A549 (cell line): ENCODE data around the gene NUDCD3.

Experiments used
- BHLHE40 ChIP-seq: IDR thresholded peaks from 2 replicates; pipeline ENCODE4 v1.6.1; 2012; ENCODE audit warnings: low read depth, low read length, inconsistent platforms
- CBX2 ChIP-seq: fragments of 200-600 bp; sonication (generic); IDR thresholded peaks from 2 replicates; pipeline ENCODE4 v1.6.1; 2016; ENCODE audit warnings: low read depth, mild to moderate bottlenecking, borderline replicate concordance
- CHD2 ChIP-seq: fragments of 150-350 bp; IDR thresholded peaks from 2 replicates; pipeline ENCODE4 v1.6.1; 2014; ENCODE audit warnings: low read length; ENCODE audit not compliant: partially characterized antibody
- CTCF ChIP-seq: fragments of >200 bp; sonication (Bioruptor Twin); formaldehyde crosslinking; IDR thresholded peaks from 3 replicates; pipeline ENCODE4 v1.5.1; 2016
- JUNB ChIP-seq: fragments of >200 bp; sonication (Bioruptor Twin); formaldehyde crosslinking; IDR thresholded peaks from 2 replicates; pipeline ENCODE4 v1.6.1; 2016
- MAFK ChIP-seq: fragments of 450-650 bp; IDR thresholded peaks from 2 replicates; pipeline ENCODE4 v1.6.1; 2014; ENCODE audit not compliant: partially characterized antibody
- PBX3 ChIP-seq: IDR thresholded peaks from 2 replicates; pipeline ENCODE4 v1.6.1; 2012
- POLR2A ChIP-seq: IDR thresholded peaks from 2 replicates; pipeline ENCODE4 v1.6.1; 2012; ENCODE audit warnings: mild to moderate bottlenecking, low read length
- POLR2AphosphoS2 ChIP-seq: conservative IDR thresholded peaks from 2 replicates; pipeline ENCODE4 v1.6.1; 2012; ENCODE audit warnings: low read length, improper control_type of control experiment, inconsistent platforms
- REST ChIP-seq: fragments of 200-600 bp; sonication (generic); IDR thresholded peaks from 2 replicates; pipeline ENCODE4 v1.6.1; 2016; ENCODE audit warnings: antibody characterized with exemption, mild to moderate bottlenecking, moderate library complexity
- RFX5 ChIP-seq: fragments of 450-650 bp; IDR thresholded peaks from 2 replicates; pipeline ENCODE4 v1.7.1; 2014; ENCODE audit warnings: antibody characterized with exemption, mild to moderate bottlenecking, moderate library complexity
- SREBF2 ChIP-seq: fragments of 450-650 bp; IDR thresholded peaks from 2 replicates; pipeline ENCODE4 v1.6.1; 2014; ENCODE audit warnings: mild to moderate bottlenecking, moderate library complexity
- TFCP2L1 ChIP-seq: fragments of 250-450 bp; sonication (Bioruptor Pico); IDR thresholded peaks from 2 replicates; pipeline ENCODE4 v1.5.0; 2021; ENCODE audit warnings: mild to moderate bottlenecking

GRCh38 chr7:44377134-44377463 lies 113.4 kb downstream of the NUDCD3 start:
- TF ChIP-seq JUNB (no peak), CTCF (no peak), CHD2 (no peak), BHLHE40 (no peak), SREBF2 (no peak), MAFK (no peak), PBX3 (no peak), TFCP2L1 (CRISPR knock-in tag) (no peak), CBX2 (no peak), POLR2A (no peak), POLR2AphosphoS2 (peak; percentile 71), REST (no peak), RFX5 (no peak)
